GM12878 (cell line): ENCODE measurements around the gene ERI2. TPM values are rescaled to one million over a fixed set of nuclear protein-coding genes. Genes with fewer than 3 reads are reported as not detected.

Experiments
- ATAC-seq: fragments of 200-7000 bp; cut with Tn5 transposase; 3 replicates; pipeline ENCODE4 v1.9.1; 2020; ENCODE audit warnings: mild to moderate bottlenecking, moderate library complexity
- BruUV-seq: library from RNA; stranded (reverse); fragments of 400-500 nt; replicated peaks from 2 replicates; lab custom pipeline; 2021; lab: Mats Ljungman, UMichigan
- CTCF ChIA-PET: fragments of 300-600 bp; sonication (Branson Sonifier 250); formaldehyde crosslinking; extraction: SDS; loops from one replicate; lab custom pipeline; 2021; ENCODE audit warnings: inconsistent platforms; lab: Yijun Ruan, JAX
- POLR2A ChIA-PET: fragments of 350-600 bp; formaldehyde crosslinking; extraction: SDS; loops from one replicate; lab custom pipeline; 2021; ENCODE audit warnings: inconsistent platforms; lab: Charles Lee
- RAD21 ChIA-PET: fragments of 300-600 bp; sonication (Branson Sonifier 250); formaldehyde crosslinking; loops from one replicate; lab custom pipeline; 2023; ENCODE audit warnings: antibody characterized with exemption; ENCODE audit not compliant: unreplicated experiment; lab: Charles Lee
- SMC1A ChIA-PET: fragments of 300-600 bp; sonication (Branson Sonifier 250); formaldehyde crosslinking; loops from one replicate; lab custom pipeline; 2023; ENCODE audit not compliant: unreplicated experiment, uncharacterized antibody; lab: Charles Lee
- DNase-seq: peaks from one replicate; pipeline ENCODE4 v3.0.0-alpha.2; 2011; ENCODE audit warnings: low read depth, low spot score
- FAIRE-seq: peaks from 3 replicates; lab custom pipeline; 2011; peaks lifted over from hg19 to GRCh38; lab: Jason Lieb, UNC
- H2AFZ ChIP-seq: 2 replicates; pipeline ENCODE4 v1.6.0; 2011; ENCODE audit warnings: low read depth, low read length, control low read depth; ENCODE audit not compliant: control insufficient read depth
- H3K27ac ChIP-seq: 2 replicates; pipeline ENCODE4 v1.5.1; 2011; ENCODE audit warnings: control low read depth; ENCODE audit not compliant: control insufficient read depth, insufficient read depth
- H3K27me3 ChIP-seq, 2 experiments: replicated peaks in 1 of 2; 2 replicates each; pipeline versions ENCODE4 v1.6.0 to v1.6.1; 2011; ENCODE audit warnings: low read length in 1 of 2; ENCODE audit not compliant: control insufficient read depth in 2 of 2, insufficient read depth in 2 of 2
- H3K36me3 ChIP-seq, 2 experiments: 2 replicates each; pipeline ENCODE4 v1.5.1; 2011; ENCODE audit warnings: low read length in 1 of 2; ENCODE audit not compliant: control insufficient read depth in 2 of 2, insufficient read depth in 2 of 2
- H3K4me1 ChIP-seq: 2 replicates; pipeline ENCODE4 v1.6.1; 2011; ENCODE audit warnings: mild to moderate bottlenecking, low read length, moderate library complexity, mixed read lengths; ENCODE audit not compliant: control insufficient read depth, insufficient read depth
- H3K4me2 ChIP-seq: 2 replicates; pipeline ENCODE4 v1.6.0; 2011; ENCODE audit warnings: control low read depth; ENCODE audit not compliant: control insufficient read depth, insufficient read depth
- H3K4me3 ChIP-seq: fragments of 200-600 bp; sonication (generic); 2 replicates; pipeline ENCODE4 v1.5.1; 2016
- H3K79me2 ChIP-seq: 2 replicates; pipeline ENCODE4 v1.6.0; 2011; ENCODE audit warnings: low read length; ENCODE audit not compliant: control insufficient read depth, insufficient read depth
- H3K9ac ChIP-seq: 2 replicates; pipeline ENCODE4 v1.8.0; 2011; ENCODE audit warnings: low read length, control low read depth, mixed read lengths; ENCODE audit not compliant: control insufficient read depth, insufficient read depth
- H3K9me3 ChIP-seq: replicated peaks from 3 replicates; pipeline ENCODE4 v1.5.1; 2011; ENCODE audit warnings: mild to moderate bottlenecking, low read length; ENCODE audit not compliant: control insufficient read depth, insufficient read depth
- H4K20me1 ChIP-seq: 2 replicates; pipeline ENCODE4 v1.6.0; 2011; ENCODE audit not compliant: control insufficient read depth, insufficient read depth
- BCL3 ChIP-seq: IDR thresholded peaks from 2 replicates; pipeline ENCODE4 v1.6.1; 2011; ENCODE audit warnings: borderline replicate concordance, low read depth, mild to moderate bottlenecking, moderate library complexity, low read length; ENCODE audit not compliant: insufficient read depth, poor library complexity, severe bottlenecking
- DPF2 ChIP-seq: fragments of 450-650 bp; IDR thresholded peaks from 2 replicates; pipeline ENCODE4 v1.6.1; 2017; ENCODE audit warnings: mild to moderate bottlenecking
- E2F4 ChIP-seq: IDR thresholded peaks from 2 replicates; pipeline ENCODE4 v1.6.1; 2012; ENCODE audit warnings: low read depth, low read length, improper control_type of control experiment
- IRF5 ChIP-seq: fragments of 450-650 bp; IDR thresholded peaks from 2 replicates; pipeline ENCODE4 v1.6.1; 2017; ENCODE audit warnings: borderline replicate concordance
- JUNB ChIP-seq: IDR thresholded peaks from 2 replicates; pipeline ENCODE4 v1.6.1; 2016; ENCODE audit warnings: antibody characterized with exemption, mild to moderate bottlenecking
- MEF2B ChIP-seq: fragments of 450-650 bp; IDR thresholded peaks from 2 replicates; pipeline ENCODE4 v1.6.1; 2018; ENCODE audit warnings: mild to moderate bottlenecking, moderate library complexity; ENCODE audit not compliant: partially characterized antibody, poor library complexity, severe bottlenecking
- NR2C2 ChIP-seq: IDR thresholded peaks from 2 replicates; pipeline ENCODE4 v1.6.1; 2011; ENCODE audit warnings: borderline replicate concordance, low read depth; ENCODE audit not compliant: control insufficient read depth, insufficient read length
- RAD21 ChIP-seq: IDR thresholded peaks from 2 replicates; pipeline ENCODE4 v1.6.1; 2011; ENCODE audit warnings: mild to moderate bottlenecking, low read depth, low read length, moderate library complexity; ENCODE audit not compliant: insufficient read depth
- ZNF217 ChIP-seq: fragments of 450-650 bp; IDR thresholded peaks from 2 replicates; pipeline ENCODE4 v1.6.1; 2017; ENCODE audit warnings: antibody characterized with exemption, mild to moderate bottlenecking
- WGBS: methylation state at CpG from one replicate; pipeline ENCODE4 v1.1.6; 2016; ENCODE audit warnings: low lambda C conversion rate; ENCODE audit not compliant: insufficient replicate concordance, insufficient coverage; ENCODE audit errors: missing lambda C conversion rate; 5-methylcytosine and 5-hydroxymethylcytosine counted together
- in situ Hi-C: fragments of 300-500 bp; cut with MboI; formaldehyde crosslinking; loops from 9 replicates; pipeline ENCODE4 v1.14.3; 2018; ENCODE audit warnings: mixed read lengths
- intact Hi-C: fragments of 100-400 bp; cut with micrococcal nuclease; formaldehyde crosslinking; loops from one replicate; pipeline ENCODE4 v1.14.2; 2022; ENCODE audit not compliant: unreplicated experiment
- polyA plus RNA-seq, 11 experiments: library from polyadenylated mRNA; depleted of rRNA in 4 of 11; unstranded in 6 of 11; stranded (reverse) in 5 of 11; fragments of >200 nt; fragmentation: Nextera tagmentation in 4 of 11; fragmentation: Illumina TruSeq in 1 of 11; extraction: Ambion mirVana in 4 of 11; extraction: Trizol in 1 of 11; gene quantifications; 1 replicate in 1 of 11; 2 replicates in 10 of 11; pipeline versions ENCODE4 v1.2.1 to v1.2.3, GENCODE V29; 2011 to 2016; ENCODE audit warnings: inconsistent platforms in 2 of 11, missing spikeins in 2 of 11, low read depth in 1 of 11
- total RNA-seq, 4 experiments: library from RNA; depleted of rRNA in 3 of 4; stranded (reverse); fragments of >200 nt in 3 of 4; fragmentation: Illumina TruSeq in 1 of 4; extraction: Trizol in 1 of 4; gene quantifications; 2 replicates each; pipeline versions ENCODE4 v1.2.1 to v1.2.3, GENCODE V29; 2013 to 2021

ERI2 gene
- total and polyA plus RNA-seq, 10 of the 15 experiments (the other 5 are each of a cell fraction or from before 2014, with no cell fraction given) = 7.7 to 35.5 (median 19.2) TPM

- Histone ChIP-seq H3K79me2 (peaks cover 7% of the 10 kb centered on the region), H2AFZ (no peak overlapping the region), H4K20me1 (no peaks in the 10 kb centered on the region), H3K36me3 (no peaks in the 10 kb centered on the region), H3K9ac (no peak overlapping the region), H3K4me3 (no peak overlapping the region), H3K9me3 (no peaks in the 10 kb centered on the region), H3K27me3 (no peaks in the 10 kb centered on the region), H3K4me1 (peaks cover 6% of the 10 kb centered on the region), H3K27ac (no peak overlapping the region), H3K4me2 (no peak overlapping the region)
- in situ Hi-C loops (no loop called here), intact Hi-C loops (no loop called here)
- ChIA-PET SMC1A (interaction anchor here (1.0 to 1.1 kb wide), 3 partner anchors 13 to 37 kb away, joined by 3 to 4 read pairs (median 3); no protein-coding TSS in a partner anchor), RAD21 (interaction anchor here (1.2 kb wide), 1 partner anchor 34 kb away, joined by 4 read pairs; no protein-coding TSS in a partner anchor), CTCF (interaction anchor here (0.8 to 1.3 kb wide), 5 partner anchors 14 to 271 kb away, joined by 3 to 5 read pairs (median 3); no protein-coding TSS in a partner anchor), POLR2A (interaction anchor here (1.1 kb wide), 1 partner anchor 15 kb away, joined by 11 read pairs; no protein-coding TSS in a partner anchor)
- DNase-seq (no peak), FAIRE-seq (no peak), ATAC-seq (no peak)
- WGBS = 96% methylated on average over 2 of the region's 2 CpGs
- BruUV-seq = no TSS peak
- no peak for TF ChIP-seq MEF2B
- TF ChIP-seq E2F4 = no peak
- no peak for TF ChIP-seq JUNB
- no peak for TF ChIP-seq ZNF217
- TF ChIP-seq DPF2 = no peak
- TF ChIP-seq BCL3 = no peak
- TF ChIP-seq IRF5 = no peak
- TF ChIP-seq RAD21 = no peak
- TF ChIP-seq NR2C2 = no peak
Measured at GRCh38 chr16:20812510-20812909, 6.2 kb upstream of the ERI2 start.
